ENCODE results near the gene SDCCAG8. TPM values are rescaled to one million over a fixed set of nuclear protein-coding genes. Genes with fewer than 3 reads are reported as not detected.

SDCCAG8 gene
- total RNA-seq, 1 donor from 2014 or later = 24.5 TPM

- no peak for FAIRE-seq
Observed at GRCh38 chr1:243363832-243364231, 108.0 kb downstream of the SDCCAG8 start.

GRCh38 chr1:243364330-243364729 is 108.5 kb downstream of the SDCCAG8 start:
- no peak overlapping the region for H3K4me3 Mint-ChIP-seq (ENCODE audit: unreplicated experiment)
- no peak for FAIRE-seq
- H3K36me3 ChIP-seq (ENCODE audit: insufficient read depth, low read length) = no peaks in the 10 kb centered on the region
- no peaks in the 10 kb centered on the region for H3K27me3 Mint-ChIP-seq (ENCODE audit: low read depth, unreplicated experiment)
- no peak overlapping the region for H3K4me2 ChIP-seq (ENCODE audit: low read length)
- no peak overlapping the region for H3K4me3 ChIP-seq (ENCODE audit: insufficient read depth, low read depth, low read length)
- DNase-seq (ENCODE audit: low read depth) = no peak
- no peaks in the 10 kb centered on the region for H4K20me1 ChIP-seq (ENCODE audit: insufficient read depth, low read length)
- H3K36me3 Mint-ChIP-seq (ENCODE audit: low read depth, unreplicated experiment) = peaks cover 2% of the 10 kb centered on the region
- no peaks in the 10 kb centered on the region for H3K4me1 ChIP-seq (ENCODE audit: insufficient read depth, low read length)
- H3K27me3 ChIP-seq (ENCODE audit: insufficient read depth, low read length) = no peaks in the 10 kb centered on the region
- H3K27ac ChIP-seq (ENCODE audit: low read depth, low read length) = no peak overlapping the region
- no peaks in the 10 kb centered on the region for H3K9me3 ChIP-seq (ENCODE audit: insufficient read depth, low read depth, low read length)
- TF ChIP-seq, protein P1, sequence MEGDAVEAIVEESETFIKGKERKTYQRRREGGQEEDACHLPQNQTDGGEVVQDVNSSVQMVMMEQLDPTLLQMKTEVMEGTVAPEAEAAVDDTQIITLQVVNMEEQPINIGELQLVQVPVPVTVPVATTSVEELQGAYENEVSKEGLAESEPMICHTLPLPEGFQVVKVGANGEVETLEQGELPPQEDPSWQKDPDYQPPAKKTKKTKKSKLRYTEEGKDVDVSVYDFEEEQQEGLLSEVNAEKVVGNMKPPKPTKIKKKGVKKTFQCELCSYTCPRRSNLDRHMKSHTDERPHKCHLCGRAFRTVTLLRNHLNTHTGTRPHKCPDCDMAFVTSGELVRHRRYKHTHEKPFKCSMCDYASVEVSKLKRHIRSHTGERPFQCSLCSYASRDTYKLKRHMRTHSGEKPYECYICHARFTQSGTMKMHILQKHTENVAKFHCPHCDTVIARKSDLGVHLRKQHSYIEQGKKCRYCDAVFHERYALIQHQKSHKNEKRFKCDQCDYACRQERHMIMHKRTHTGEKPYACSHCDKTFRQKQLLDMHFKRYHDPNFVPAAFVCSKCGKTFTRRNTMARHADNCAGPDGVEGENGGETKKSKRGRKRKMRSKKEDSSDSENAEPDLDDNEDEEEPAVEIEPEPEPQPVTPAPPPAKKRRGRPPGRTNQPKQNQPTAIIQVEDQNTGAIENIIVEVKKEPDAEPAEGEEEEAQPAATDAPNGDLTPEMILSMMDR (IDR thresholded peaks at IDR 0.05; ENCODE audit: insufficient read depth, low read depth, low read length) = no peak
- no peak for TF ChIP-seq EZH2 (IDR thresholded peaks at IDR 0.05; ENCODE audit: insufficient read depth, low read length)
- no peak overlapping the region for H3K9ac ChIP-seq (ENCODE audit: low read length)
- H3K79me2 ChIP-seq (ENCODE audit: insufficient read depth, low read length) = no peaks in the 10 kb centered on the region
- no peak overlapping the region for H3K27ac Mint-ChIP-seq (ENCODE audit: unreplicated experiment)
- H2AFZ ChIP-seq (ENCODE audit: low read depth, low read length) = no peak overlapping the region
- H3K9me3 Mint-ChIP-seq (ENCODE audit: unreplicated experiment) = no peaks in the 10 kb centered on the region
- no peaks in the 10 kb centered on the region for H3K4me1 Mint-ChIP-seq (ENCODE audit: low read depth, unreplicated experiment)

More at GRCh38 chr1:243363832-243364231, 108.0 kb downstream of the SDCCAG8 start:
- Histone ChIP-seq H3K4me1 (ENCODE audit: insufficient read depth, low read length) (no peaks in the 10 kb centered on the region), H3K9me3 (ENCODE audit: insufficient read depth, low read depth, low read length) (no peaks in the 10 kb centered on the region), H3K27ac (ENCODE audit: low read depth, low read length) (no peak overlapping the region), H3K4me2 (ENCODE audit: low read length) (no peak overlapping the region), H2AFZ (ENCODE audit: low read depth, low read length) (no peak overlapping the region), H3K9ac (ENCODE audit: low read length) (no peak overlapping the region), H4K20me1 (ENCODE audit: insufficient read depth, low read length) (no peaks in the 10 kb centered on the region), H3K36me3 (ENCODE audit: insufficient read depth, low read length) (no peaks in the 10 kb centered on the region), H3K79me2 (ENCODE audit: insufficient read depth, low read length) (no peaks in the 10 kb centered on the region), H3K27me3 (ENCODE audit: insufficient read depth, low read length) (no peaks in the 10 kb centered on the region), H3K4me3 (ENCODE audit: insufficient read depth, low read depth, low read length) (no peak overlapping the region)
- DNase-seq (ENCODE audit: low read depth) = no peak
- Mint-ChIP-seq H3K4me1 (ENCODE audit: low read depth, unreplicated experiment) (no peaks in the 10 kb centered on the region), H3K27ac (ENCODE audit: unreplicated experiment) (no peak overlapping the region), H3K27me3 (ENCODE audit: low read depth, unreplicated experiment) (no peaks in the 10 kb centered on the region), H3K36me3 (ENCODE audit: low read depth, unreplicated experiment) (peaks cover 2% of the 10 kb centered on the region), H3K4me3 (ENCODE audit: unreplicated experiment) (no peak overlapping the region), H3K9me3 (ENCODE audit: unreplicated experiment) (no peaks in the 10 kb centered on the region)
- TF ChIP-seq, protein P1 (IDR thresholded peaks at IDR 0.05; ENCODE audit: insufficient read depth, low read depth, low read length) = no peak
- TF ChIP-seq EZH2 (IDR thresholded peaks at IDR 0.05; ENCODE audit: insufficient read depth, low read length) = no peak

GRCh38 chr1:243364866-243365265 is 109.0 kb downstream of the SDCCAG8 start:
- H3K79me2 ChIP-seq (ENCODE audit: insufficient read depth, low read length) = no peaks in the 10 kb centered on the region
- no peak for TF ChIP-seq EZH2 (IDR thresholded peaks at IDR 0.05; ENCODE audit: insufficient read depth, low read length)
- TF ChIP-seq, protein P1 (IDR thresholded peaks at IDR 0.05; ENCODE audit: insufficient read depth, low read depth, low read length) = no peak
- no peak for DNase-seq (ENCODE audit: low read depth)

More at GRCh38 chr1:243364866-243365265, 109.0 kb downstream of the SDCCAG8 start:
- Histone ChIP-seq H3K9ac (ENCODE audit: low read length) (no peak overlapping the region), H3K27me3 (ENCODE audit: insufficient read depth, low read length) (no peaks in the 10 kb centered on the region), H3K27ac (ENCODE audit: low read depth, low read length) (no peak overlapping the region), H2AFZ (ENCODE audit: low read depth, low read length) (no peak overlapping the region), H3K4me1 (ENCODE audit: insufficient read depth, low read length) (no peaks in the 10 kb centered on the region), H3K4me3 (ENCODE audit: insufficient read depth, low read depth, low read length) (no peak overlapping the region), H3K36me3 (ENCODE audit: insufficient read depth, low read length) (no peaks in the 10 kb centered on the region), H3K4me2 (ENCODE audit: low read length) (no peak overlapping the region), H4K20me1 (ENCODE audit: insufficient read depth, low read length) (no peaks in the 10 kb centered on the region), H3K9me3 (ENCODE audit: insufficient read depth, low read depth, low read length) (no peaks in the 10 kb centered on the region)
- Mint-ChIP-seq H3K4me3 (ENCODE audit: unreplicated experiment) (no peak overlapping the region), H3K4me1 (ENCODE audit: low read depth, unreplicated experiment) (no peaks in the 10 kb centered on the region), H3K27ac (ENCODE audit: unreplicated experiment) (no peak overlapping the region), H3K27me3 (ENCODE audit: low read depth, unreplicated experiment) (no peaks in the 10 kb centered on the region), H3K9me3 (ENCODE audit: unreplicated experiment) (no peaks in the 10 kb centered on the region), H3K36me3 (ENCODE audit: low read depth, unreplicated experiment) (peaks cover 2% of the 10 kb centered on the region)
- no peak for FAIRE-seq

Measured in astrocyte (in vitro differentiated cells and primary cell).